NCI-H2196 treated with DMSO at 0.1 percent for 48 hours (cell line): Measurements from ENCODE around the gene CHD2.
"Not testable (repeated sequence)": the region's sequence is repeated elsewhere in the genome, so short reads cannot be mapped to it uniquely, and the experiment has no call there.

ENCODE experiments used
- DNase-seq: peaks from one replicate; lab custom pipeline; 2025; ENCODE audit not compliant: unreplicated experiment; lab: John Stamatoyannopoulos, UW

The CHD2 gene

DNA sequence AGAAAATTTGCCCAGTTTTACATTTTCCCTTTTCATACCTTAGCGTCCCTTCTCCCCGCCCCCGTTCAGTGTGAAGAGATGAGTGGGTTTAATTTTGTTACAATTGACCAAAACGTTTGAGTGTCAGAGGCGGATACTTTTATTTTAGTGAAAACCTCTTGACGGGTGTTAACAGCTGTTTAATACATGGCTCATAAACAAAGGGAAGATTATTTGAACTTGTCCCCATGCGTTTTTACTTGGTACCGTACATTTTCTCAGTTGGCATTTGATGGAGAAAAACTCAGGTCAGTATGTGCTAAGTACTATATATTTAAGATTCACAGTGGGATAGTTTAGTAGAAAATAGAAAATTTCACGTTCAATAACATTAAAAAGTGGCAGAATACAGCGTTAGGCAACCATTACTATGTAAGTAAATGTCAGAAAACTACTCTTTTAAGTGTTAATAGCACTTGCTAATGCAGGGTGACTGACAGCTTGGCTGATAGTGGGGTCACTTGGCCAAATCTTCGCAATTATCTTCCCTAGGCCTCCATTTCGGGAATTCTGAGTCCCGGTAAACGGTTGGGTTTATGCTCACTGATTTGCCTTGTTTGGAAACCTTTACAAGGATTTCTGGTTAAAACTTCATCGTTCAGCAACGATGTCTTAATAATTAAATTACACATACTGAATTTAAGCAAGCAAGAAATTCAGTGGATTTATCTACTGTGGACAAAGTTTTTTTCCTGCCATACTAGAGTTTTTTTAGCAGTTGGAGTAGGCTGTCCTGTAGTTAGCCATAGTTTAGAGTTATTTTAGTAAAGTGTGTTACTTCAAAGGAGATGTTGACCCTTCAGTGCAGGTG, 4.8 kb downstream of the CHD2 start:
- DNase-seq, result no peak

DNA sequence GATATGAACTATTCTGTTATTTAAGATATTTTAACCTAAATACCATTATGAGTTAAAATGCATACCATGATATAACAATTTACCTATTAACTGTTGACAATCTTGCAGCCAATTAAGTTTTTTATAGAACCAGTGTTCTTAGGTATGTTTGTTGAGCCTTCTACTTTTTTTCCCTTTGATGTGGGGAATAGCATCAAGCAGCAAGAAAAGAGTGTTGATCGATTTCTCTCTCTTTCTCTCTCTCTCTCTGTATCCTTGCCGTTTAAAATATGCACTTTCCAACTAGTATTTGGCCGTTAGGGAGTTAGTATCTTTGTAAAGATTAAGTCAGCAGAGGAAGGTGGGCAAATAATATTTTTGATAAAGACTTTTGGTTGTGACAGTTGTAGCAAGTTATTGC, 5.9 kb downstream of the CHD2 start:
- no peak for DNase-seq

DNA sequence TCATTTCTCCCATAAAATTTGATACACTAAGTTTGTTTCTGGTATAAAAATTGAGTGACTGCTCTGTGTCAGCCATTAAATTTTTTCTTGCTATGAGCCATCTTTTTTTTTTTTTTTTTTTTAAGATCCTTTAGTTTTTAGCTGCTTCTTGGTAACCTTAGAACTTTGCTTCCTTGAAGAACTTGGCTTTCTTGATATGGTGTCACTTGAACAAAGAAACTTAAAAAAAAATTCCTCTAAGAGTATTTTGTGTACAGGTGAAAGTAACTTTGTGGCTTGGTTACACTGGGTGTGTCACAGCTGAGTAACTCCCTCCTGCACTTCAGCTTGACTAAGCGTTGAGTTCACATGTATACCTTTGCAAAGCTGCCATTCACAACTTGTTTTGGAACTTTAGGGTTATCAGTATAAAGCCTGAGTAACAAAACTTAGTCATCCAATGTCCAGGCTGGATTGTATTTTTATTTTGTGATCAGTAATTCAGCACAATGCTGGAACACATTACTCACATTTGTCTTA, 6.5 kb downstream of the CHD2 start:
- no peak for DNase-seq

DNA sequence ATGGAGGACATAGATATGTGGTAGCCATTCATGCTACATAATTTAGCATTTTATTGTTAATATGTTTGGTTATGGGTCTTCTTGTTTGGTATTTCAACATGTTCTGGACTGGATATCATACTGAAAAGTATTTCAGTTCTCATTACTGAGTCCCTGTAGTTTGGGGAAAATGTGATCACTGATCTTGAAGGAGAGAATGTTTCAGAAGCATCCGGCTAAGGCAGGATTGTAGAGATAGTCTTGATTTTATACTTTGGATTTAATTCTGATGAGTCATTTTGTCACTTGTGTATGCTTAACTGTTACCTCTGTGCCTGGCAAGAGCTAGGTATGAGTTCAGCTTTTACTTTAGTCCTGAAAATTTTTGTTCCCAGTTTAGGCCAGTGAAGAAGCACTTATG, 7.1 kb downstream of the CHD2 start:
- no peak for DNase-seq

DNA sequence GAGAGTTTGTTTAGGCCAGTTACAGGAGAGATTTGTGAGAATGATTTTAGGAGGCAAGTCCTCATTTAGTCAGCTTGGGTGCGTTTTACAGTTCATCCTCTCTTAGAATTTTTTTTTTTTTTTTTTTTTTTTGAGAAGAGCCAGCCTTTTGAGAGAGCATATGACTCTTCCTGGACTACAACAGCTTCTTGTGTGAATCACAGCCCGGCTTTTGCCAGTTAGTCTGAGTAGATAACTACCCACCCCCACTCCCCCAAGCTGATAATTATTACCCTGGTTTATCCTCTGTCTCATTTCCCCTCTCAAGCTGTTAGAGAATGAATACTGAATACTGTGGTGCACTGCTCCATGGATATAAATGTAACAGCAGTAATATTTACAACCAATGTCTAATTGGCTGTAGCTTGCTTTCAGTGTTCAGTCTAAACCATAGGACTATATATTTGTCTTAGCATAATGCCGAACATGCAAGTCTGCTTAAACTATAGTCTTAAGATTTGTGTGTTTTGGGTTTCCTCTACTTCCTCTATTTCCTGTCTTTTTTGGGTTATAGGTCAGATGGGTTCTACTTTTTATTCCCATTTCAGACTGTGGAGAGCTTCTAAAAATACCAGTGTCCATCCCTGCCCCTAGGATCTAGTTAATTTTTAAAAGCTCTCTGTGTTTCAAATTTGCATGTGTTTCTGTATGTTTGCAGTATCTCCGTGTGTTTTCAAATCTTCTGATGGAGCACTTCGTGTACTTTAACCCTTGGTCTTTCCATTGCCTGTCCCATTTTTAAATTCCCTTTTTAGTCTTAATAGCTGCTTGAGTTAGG, 8.0 kb downstream of the CHD2 start:
- DNase-seq, result no peak

DNA sequence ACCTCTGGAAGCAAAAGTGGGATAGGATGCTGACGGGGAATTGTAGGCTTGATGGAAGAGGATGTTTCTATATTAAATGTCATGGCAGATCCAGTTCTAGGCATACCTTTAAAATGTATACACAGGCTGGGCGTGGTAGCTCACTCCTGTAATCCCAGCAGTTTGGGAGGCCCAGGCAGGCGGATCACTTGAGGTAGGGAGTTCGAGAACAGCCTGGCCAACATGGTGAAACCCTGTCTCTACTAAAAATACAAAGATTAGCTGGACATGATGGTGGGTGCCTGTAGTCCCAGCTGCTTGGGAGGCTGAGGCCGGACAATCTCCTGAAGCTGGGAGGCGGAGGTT, 8.6 kb downstream of the CHD2 start:
- DNase-seq, result no peak

DNA sequence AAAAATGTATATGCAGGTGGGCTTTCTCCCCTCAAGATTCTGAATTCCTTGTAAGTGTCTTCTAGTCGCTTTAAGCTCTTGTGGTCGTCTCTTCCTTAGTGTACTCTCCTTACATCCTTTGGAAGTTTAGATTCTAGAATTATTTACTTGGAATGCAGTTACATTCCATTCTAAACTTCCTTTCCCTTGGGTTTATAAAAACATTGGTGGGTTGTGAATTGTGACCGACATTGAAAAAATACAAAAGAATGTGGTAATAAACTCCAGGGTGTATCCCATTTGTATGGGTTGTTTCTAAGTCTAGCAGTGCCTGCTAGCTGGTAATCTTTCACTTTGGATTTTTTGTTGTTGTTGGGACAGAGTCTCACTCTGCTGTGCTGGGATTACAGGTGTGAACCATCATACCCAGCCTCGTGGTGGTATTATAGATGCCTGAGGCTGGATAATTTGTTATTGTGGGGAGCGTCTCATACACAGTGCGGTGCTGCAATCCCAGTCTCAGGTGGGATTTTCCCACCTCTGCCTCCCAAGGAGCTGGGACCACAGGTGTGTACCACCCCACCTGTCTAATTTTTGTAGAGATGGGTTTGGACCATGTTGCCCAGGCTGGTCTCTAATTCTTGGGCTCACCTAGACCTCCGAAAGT, 9.1 kb downstream of the CHD2 start:
- DNase-seq, result no peak

DNA sequence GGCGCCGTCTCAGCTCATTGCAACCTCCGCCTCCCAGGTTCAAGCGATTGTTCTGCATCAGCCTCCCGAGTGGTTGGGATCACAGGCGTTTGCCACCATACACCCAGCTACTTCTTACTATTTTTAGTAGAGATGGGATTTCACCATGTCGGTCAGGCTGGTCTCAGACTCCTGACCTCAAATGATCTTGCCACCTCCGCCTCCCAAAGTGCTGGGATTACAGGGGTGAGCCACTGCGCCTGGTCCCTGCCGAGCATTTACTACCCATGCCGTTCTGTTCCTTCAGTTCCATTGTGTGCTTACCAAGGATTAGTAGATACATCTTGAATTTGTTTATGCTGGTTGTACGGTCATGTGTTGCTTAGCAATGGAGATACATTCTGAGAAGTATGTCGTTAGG, 10.3 kb downstream of the CHD2 start:
- no peak for DNase-seq

DNA sequence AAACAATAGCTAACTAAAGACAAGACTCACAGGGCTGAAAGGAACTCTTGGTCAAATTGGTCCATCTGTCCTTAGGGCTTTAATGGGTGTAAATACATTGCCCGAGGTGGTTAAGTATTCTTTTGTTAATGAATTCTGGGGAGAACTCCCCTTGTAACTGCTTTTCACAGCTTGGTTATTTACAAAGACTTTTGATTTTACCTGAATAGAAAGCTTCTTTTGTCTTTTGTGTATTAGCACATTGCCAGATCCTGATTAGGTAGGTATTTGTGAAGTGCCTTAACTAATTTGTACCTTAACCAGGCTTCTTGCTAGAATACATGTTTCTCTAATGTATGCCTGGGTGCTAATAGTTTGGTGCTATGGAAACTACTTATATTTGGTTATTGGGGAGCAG, 14.0 kb downstream of the CHD2 start:
- no peak for DNase-seq

DNA sequence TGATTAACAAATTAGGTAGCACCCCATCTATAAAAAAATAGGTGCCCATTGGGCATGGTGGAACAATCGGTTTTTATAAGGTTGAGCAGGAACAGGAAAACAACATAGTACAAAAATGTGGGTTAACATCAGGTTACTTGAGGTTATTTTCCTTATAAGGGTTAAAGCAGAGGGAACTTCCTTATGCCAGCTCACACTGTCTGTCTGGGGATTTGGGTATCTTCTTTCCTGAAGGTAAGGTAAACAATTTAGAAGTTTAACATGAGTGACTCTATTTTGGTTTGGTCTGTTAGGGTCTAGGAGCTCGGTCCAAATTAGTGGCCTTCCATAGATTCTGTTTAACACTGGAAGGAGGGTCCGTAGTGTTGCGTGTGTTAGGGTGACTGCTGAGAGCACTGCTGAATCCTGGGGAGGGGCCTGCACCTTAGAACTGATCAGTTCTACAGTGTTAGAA, 14.7 kb downstream of the CHD2 start:
- DNase-seq, result no peak

DNA sequence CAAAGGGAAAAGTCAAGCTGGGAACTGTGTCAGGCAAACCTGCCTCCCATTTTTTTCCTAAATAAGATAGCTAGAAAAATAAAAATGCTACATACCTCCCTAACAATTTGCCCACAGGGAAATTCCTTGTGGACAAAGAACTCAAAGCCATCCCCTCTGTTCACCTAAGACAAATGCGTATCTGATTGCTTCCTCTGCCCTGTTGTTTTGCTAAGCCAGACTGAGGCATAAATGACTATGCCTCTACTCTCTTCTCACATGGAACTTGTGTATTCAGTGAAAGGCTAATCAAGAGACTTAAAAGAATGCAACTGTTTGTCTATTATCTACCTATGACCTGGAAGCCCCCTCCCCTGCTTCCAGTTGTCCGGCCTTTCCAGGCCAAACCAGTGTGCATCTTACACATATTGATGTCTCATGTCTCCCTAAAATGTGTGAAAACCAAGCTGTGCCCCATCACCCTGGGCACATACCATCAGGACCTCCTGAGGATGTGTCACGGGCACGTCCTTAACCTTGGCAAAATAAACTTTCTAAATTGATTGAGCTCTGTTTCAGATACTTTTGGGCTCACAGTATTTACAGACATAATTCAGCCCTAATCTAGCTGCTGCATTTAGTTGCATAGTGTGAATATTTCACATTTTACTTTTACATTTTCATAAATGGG, 15.8 kb downstream of the CHD2 start:
- DNase-seq, result no peak

DNA sequence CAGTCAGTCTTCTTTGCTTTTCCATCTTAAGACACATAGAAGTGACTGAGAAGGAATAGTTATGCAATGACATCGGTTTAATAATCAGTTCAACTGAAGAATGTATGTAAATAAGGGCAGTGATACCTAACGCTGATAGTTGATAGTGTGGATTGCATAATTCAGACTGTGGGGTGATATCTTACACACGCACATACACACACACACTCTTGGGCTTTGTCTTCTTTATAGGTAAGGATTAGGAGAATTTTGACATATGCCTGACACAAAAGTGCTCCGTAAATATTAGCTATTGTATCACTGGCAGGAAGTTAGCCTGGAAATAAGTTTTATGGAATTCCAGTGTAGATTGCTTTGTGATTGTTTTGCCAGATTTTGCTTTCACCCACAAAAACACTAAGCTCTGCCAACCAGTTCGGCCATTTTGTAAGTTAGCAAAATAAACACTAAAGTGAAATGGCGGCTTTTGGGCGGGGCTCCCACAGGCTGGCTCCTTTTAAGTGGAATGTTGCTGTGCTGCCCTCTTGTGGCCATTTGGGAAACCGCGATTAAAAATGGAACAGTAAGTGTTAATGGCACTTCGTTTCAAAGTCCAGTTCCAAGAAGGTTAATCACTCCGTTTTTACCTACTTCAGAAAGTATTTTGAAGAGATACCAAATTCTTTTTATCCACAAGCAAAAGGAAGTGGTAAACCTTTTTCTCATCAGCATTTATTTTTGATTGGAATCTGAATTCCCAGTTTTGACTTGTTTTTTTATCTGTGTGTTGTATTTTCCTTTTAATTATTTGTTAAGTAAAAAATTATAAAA, 17.7 kb downstream of the CHD2 start:
- peak; percentile 82 for DNase-seq

DNA sequence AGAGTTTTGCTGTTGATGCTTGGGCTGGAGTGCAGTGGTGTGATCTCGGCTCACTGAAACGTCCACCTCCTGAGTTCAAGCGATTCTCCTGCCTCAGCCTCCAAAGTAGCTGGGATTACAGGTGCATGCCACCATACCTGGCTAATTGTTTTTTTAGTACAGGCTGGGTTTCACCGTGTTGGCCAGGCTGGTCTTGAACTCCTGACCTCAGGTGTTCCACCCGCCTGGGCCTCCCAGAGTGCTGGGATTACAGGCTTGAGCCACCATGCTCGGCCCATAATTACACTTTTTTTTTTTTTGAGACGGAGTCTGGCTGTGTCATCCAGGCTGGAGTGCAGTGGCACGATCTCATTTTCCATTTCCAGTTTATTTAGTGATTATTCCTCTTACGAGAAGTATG, 18.8 kb downstream of the CHD2 start:
- not testable (repeated sequence) for DNase-seq

DNA sequence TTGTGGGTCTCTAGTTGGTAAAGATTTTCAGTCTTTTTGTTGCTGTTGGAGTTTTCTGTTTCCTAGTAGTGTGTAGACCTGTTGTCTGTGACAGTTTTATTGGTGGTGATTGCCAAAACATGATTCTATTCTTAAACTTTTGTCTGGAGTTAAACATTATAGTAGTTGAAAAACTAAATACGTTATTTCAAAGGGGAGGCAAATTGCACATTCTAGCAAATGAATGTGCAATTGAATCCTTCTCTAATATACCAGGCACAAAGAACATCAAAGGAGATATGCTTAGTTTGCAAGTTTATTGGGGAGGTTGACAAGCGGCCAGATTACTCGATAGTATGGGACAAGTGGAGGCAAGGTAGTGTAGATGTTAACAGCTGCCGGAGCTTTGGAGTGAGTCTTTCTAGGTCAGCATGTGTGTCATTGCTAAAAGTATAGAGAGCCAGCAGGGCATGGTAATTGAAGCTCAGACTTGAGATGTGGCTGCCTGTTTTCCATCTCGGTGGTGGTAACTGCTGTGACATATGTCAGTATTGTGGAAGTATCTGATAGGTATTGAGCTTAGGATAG, 20.6 kb downstream of the CHD2 start:
- no peak for DNase-seq

DNA sequence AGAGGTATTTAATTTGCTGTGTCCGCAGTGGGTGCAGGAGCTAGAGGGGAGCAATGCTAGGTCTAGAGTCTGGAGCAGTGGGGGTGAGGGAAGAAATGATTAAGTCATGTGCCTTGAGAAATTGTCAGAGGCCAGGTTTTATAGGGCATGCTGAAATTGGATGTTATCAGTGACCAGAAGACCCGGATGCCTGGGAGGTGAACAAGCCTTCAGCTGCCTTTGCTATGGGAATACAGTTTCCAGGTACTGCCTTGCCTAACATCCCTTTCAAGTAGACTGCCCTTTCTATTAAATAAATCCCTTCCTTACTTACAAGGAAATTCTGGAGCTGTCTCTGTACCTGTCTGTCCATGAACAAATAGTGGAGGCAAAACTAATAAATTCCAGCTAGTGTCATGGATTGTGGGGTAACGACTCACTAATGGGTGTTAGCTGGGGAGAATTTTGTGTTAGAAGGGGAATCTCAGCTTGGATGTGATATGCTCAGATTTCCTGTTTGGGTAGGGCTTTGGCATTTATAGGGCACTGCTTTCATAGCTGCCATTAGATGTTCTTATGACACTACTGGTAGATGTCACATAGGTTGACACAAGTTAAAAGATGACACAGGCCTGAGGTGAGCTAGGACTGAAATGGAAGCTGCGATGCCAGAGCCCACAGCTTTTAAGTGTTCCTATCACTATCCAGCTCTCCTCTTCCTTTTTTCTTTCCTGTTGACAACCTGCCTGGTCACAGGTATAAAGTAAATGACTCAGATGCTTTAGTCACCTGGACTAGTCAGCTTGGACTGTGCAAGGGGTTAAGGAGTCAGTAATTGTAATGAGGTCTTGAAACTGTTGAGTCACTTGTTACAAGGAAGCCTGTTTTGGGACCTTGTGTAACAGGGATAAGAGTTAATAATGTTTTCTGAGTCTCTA, 21.3 kb downstream of the CHD2 start:
- DNase-seq, result no peak

DNA sequence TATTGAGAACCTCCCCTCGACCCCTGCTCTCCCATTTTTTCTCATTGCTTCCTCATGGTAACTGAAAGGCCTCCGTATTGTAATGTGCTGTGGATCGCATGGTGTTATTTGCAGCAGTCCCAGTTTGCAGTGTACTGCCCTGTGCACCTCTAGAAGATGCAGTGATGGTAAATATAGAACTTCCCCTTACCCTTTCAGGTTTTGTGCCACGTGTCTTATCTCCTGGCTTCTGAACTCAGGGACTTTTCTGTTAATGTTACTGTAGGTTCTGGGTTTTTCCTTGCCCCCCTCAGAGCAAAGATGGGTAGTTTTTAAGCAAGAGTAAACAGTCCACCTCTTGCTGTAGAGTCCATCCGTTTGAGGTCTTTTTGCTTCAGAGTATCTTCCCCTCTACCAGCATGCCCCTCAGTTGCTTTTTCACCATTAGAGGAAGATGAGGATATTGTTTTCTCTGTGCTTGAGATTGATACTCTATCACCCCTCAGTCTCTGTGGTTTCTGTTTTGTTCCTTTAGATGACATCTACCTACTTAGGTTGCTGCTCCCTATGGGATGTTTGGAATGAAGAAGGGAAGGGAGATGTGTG, 22.4 kb downstream of the CHD2 start:
- DNase-seq, result no peak

DNA sequence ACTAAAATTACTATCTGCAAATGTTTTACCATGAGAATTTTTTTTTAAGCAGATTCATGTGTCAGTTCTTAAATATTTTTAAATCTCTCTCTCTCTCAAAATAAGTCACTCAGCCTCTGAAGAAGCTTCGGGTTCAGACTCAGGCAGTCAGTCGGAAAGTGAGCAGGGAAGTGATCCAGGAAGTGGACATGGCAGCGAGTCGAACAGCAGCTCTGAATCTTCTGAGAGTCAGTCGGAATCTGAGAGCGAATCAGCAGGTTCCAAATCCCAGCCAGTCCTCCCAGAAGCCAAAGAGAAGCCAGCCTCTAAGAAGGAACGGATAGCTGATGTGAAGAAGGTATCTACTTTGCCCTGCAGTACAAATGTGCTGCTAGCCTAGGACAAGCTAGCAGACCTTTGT, 24.1 kb downstream of the CHD2 start:
- no peak for DNase-seq

DNA sequence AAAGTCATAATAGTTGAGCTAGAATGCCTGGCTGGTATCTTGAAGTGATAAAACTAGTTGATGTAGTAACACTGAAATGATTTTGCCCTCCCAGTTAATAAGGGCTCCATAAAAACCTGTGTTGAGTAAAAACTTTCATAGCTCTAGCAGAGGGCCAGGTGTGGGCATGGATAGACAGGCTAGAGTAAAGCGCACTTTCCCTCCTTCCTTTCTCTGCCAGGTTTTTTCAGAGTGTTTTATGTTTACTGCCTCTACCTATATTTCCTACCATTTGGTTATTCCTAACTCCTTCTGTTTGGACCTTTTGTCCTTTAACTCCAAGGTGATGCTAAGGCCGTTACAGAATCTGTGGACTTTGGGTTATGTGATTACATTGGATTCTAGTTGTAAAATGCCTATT, 25.3 kb downstream of the CHD2 start:
- no peak for DNase-seq
